Skin epidermis (tissue), 12 donors: ENCODE results near the gene ZNF432.
"Not testable (repeated sequence)": the region's sequence is repeated elsewhere in the genome, so short reads cannot be mapped to it uniquely, and the experiment has no call there.

Experiments
- H3K27ac ChIP-seq, 21 experiments: fragments of 200-600 bp; sonication (generic) in 11 of 21; one replicate each; pipeline ENCODE4 v1.5.0; 2020; ENCODE audit warnings: mild to moderate bottlenecking in 3 of 21, inconsistent platforms in 2 of 21, moderate library complexity in 2 of 21
- H3K4me3 ChIP-seq, 7 experiments: fragments of 200-600 bp; sonication (generic) in 2 of 7; one replicate each; pipeline ENCODE4 v1.5.0; 2020; ENCODE audit warnings: inconsistent platforms in 2 of 7, mild to moderate bottlenecking in 2 of 7, moderate library complexity in 1 of 7

Gene ZNF432

GRCh38 chr19:52048555-52049501, at the start of gene ZNF432:
TSS of gene ZNF432 (minus strand) at chr19:52048838. CDS start at chr19:52046868, 1,970 bp downstream.
- Histone ChIP-seq H3K4me3 (peak within 1 kb of the TSS; percentile 50 to 77 (median 66)), H3K27ac (peak within 1 kb of the TSS; percentile 77 to 99 (median 93))

GRCh38 chr19:52096416-52096815, 47.8 kb upstream of the ZNF432 start:
- not testable (repeated sequence) for H3K4me3 ChIP-seq
- H3K27ac ChIP-seq, result peak overlapping the region in 3 of 21 experiments; percentile 81 to 83 (median 81)

- peak within 1 kb of the TSS; percentile 27 to 94 (median 83) for H3K27ac ChIP-seq
- H3K4me3 ChIP-seq, result peak within 1 kb of the TSS; percentile 60 to 90 (median 86)
These were observed 46.8 kb upstream of the ZNF432 start, which contains the start of gene ZNF841 for GRCh38 chr19:52095172-52096014. TSS of gene ZNF841 (minus strand) at chr19:52095765. CDS start at chr19:52084801, 10,964 bp downstream.

- peak overlapping the region; percentile 60 to 90 (median 86) for H3K4me3 ChIP-seq
- peak overlapping the region in 19 of 21 experiments; percentile 27 to 94 (median 83) for H3K27ac ChIP-seq
These were observed 46.0 kb upstream of the ZNF432 start for GRCh38 chr19:52094526-52095130.

- Histone ChIP-seq H3K27ac (no peak overlapping the region), H3K4me3 (no peak overlapping the region)
These were observed 37.8 kb upstream of the ZNF432 start for GRCh38 chr19:52086481-52086880.

- no peak overlapping the region for H3K4me3 ChIP-seq
- H3K27ac ChIP-seq, result no peak overlapping the region
These were observed 21.9 kb upstream of the ZNF432 start for GRCh38 chr19:52070496-52070895.

- Histone ChIP-seq H3K4me3 (no peak overlapping the region), H3K27ac (no peak overlapping the region)
These were observed 21.0 kb upstream of the ZNF432 start for GRCh38 chr19:52069653-52070052.

GRCh38 chr19:52066258-52066863, 17.7 kb upstream of the ZNF432 start:
- Histone ChIP-seq H3K4me3 (no peak overlapping the region), H3K27ac (no peak overlapping the region)

- H3K27ac ChIP-seq, result no peak overlapping the region
These were observed 16.8 kb upstream of the ZNF432 start for GRCh38 chr19:52065399-52065798.

GRCh38 chr19:52056480-52056879, 7.8 kb upstream of the ZNF432 start:
- not testable (repeated sequence) for H3K27ac ChIP-seq, H3K4me3 ChIP-seq

More at GRCh38 chr19:52065399-52065798, 16.8 kb upstream of the ZNF432 start:
- H3K4me3 ChIP-seq, result no peak overlapping the region

GRCh38 chr19:52051736-52052135, 3.1 kb upstream of the ZNF432 start:
- not testable (repeated sequence) for H3K27ac ChIP-seq, H3K4me3 ChIP-seq

- H3K4me3 ChIP-seq, result no peak overlapping the region
- no peak overlapping the region for H3K27ac ChIP-seq
These were observed 9.5 kb downstream of the ZNF432 start for GRCh38 chr19:52039169-52039568.

GRCh38 chr19:52034051-52034728, 14.4 kb downstream of the ZNF432 start:
- no peak overlapping the region for H3K27ac ChIP-seq
- H3K4me3 ChIP-seq, result no peak overlapping the region

GRCh38 chr19:52028780-52029123, 19.9 kb downstream of the ZNF432 start:
- Histone ChIP-seq H3K27ac (peak overlapping the region; percentile 74 to 97 (median 90)), H3K4me3 (peak overlapping the region; percentile 55 to 80 (median 67))

GRCh38 chr19:52028027-52028779, 20.4 kb downstream of the ZNF432 start, which contains the start of gene ZNF614:
TSS of gene ZNF614 (minus strand) at chr19:52028379. CDS start at chr19:52025745, 2,634 bp downstream.
- Histone ChIP-seq H3K4me3 (peak within 1 kb of the TSS; percentile 55 to 80 (median 67)), H3K27ac (peak within 1 kb of the TSS; percentile 74 to 97 (median 90))

GRCh38 chr19:52026255-52026990, 22.2 kb downstream of the ZNF432 start:
- not testable (repeated sequence) for H3K4me3 ChIP-seq

GRCh38 chr19:52024478-52024877, 24.2 kb downstream of the ZNF432 start:
- H3K27ac ChIP-seq, H3K4me3 ChIP-seq: not testable (repeated sequence)

More at GRCh38 chr19:52026255-52026990, 22.2 kb downstream of the ZNF432 start:
- not testable (repeated sequence) for H3K27ac ChIP-seq
